Panc1 (cell line): ENCODE measurements around the gene ACOD1. TPM values are rescaled to one million over a fixed set of nuclear protein-coding genes. Genes with fewer than 3 reads are reported as not detected.

Source experiments
- ATAC-seq: fragments of 200-7000 bp; cut with Tn5 transposase; 2 replicates; pipeline ENCODE4 v1.9.1; 2020; ENCODE audit warnings: mild to moderate bottlenecking, moderate library complexity
- BruUV-seq: library from RNA; stranded (reverse); fragments of 400-500 nt; replicated peaks from 2 replicates; lab custom pipeline; 2021; lab: Mats Ljungman, UMichigan
- CTCF ChIA-PET: fragments of 300-600 bp; sonication (Branson Sonifier 250); formaldehyde crosslinking; loops from one replicate; lab custom pipeline; 2022; ENCODE audit warnings: antibody characterized with exemption; lab: Charles Lee
- POLR2A ChIA-PET: fragments of 300-600 bp; sonication (Branson Sonifier 250); formaldehyde crosslinking; loops from one replicate; lab custom pipeline; 2022; ENCODE audit warnings: antibody characterized with exemption; lab: Charles Lee
- DNase-seq: peaks from one replicate; pipeline ENCODE4 v3.0.0-alpha.2; 2010; ENCODE audit warnings: low read depth, low spot score
- H3K27ac ChIP-seq: 2 replicates; pipeline ENCODE4 v1.5.1; 2011; ENCODE audit warnings: mild to moderate bottlenecking, low read length, inconsistent platforms
- H3K27me3 ChIP-seq: fragments of 200-500 bp; sonication (Bioruptor generic); 2 replicates; pipeline ENCODE4 v1.6.0; 2014; ENCODE audit warnings: low read length, inconsistent platforms; ENCODE audit not compliant: control insufficient read depth, insufficient read depth
- H3K36me3 ChIP-seq: fragments of 200-500 bp; sonication (Bioruptor generic); 2 replicates; pipeline ENCODE4 v1.5.1; 2014; ENCODE audit warnings: inconsistent platforms, mild to moderate bottlenecking, low read length, moderate library complexity; ENCODE audit not compliant: control insufficient read depth, insufficient read depth
- H3K4me1 ChIP-seq: 2 replicates; pipeline ENCODE4 v1.5.1; 2011; ENCODE audit warnings: inconsistent platforms, mild to moderate bottlenecking, low read length, moderate library complexity; ENCODE audit not compliant: control insufficient read depth, insufficient read depth
- H3K4me3 ChIP-seq, 2 experiments: 2 replicates each; pipeline ENCODE4 v1.5.1; 2011 to 2012; ENCODE audit warnings: low read depth in 2 of 2, low read length in 2 of 2, mild to moderate bottlenecking in 2 of 2, inconsistent platforms in 1 of 2, moderate library complexity in 1 of 2
- H3K9me3 ChIP-seq: fragments of 200-500 bp; sonication (Bioruptor generic); 2 replicates; pipeline ENCODE4 v1.5.1; 2014; ENCODE audit warnings: low read depth, mild to moderate bottlenecking, inconsistent platforms, low read length, moderate library complexity; ENCODE audit not compliant: control insufficient read depth, insufficient read depth
- CTCF ChIP-seq: fragments of 450-650 bp; IDR thresholded peaks from 2 replicates; pipeline ENCODE4 v1.5.1; 2017; ENCODE audit warnings: mild to moderate bottlenecking
- POLR2AphosphoS5 ChIP-seq: IDR thresholded peaks from 2 replicates; pipeline ENCODE4 v1.6.1; 2012; ENCODE audit warnings: mild to moderate bottlenecking, low read depth, low read length, moderate library complexity
- SIN3A ChIP-seq: IDR thresholded peaks from 2 replicates; pipeline ENCODE4 v1.6.1; 2012; ENCODE audit warnings: low read depth, mild to moderate bottlenecking, low read length, moderate library complexity, borderline replicate concordance; ENCODE audit not compliant: insufficient read depth
- TCF7L2 ChIP-seq: IDR thresholded peaks from 2 replicates; pipeline ENCODE4 v1.6.1; 2011; ENCODE audit warnings: mild to moderate bottlenecking, low read depth, low read length, inconsistent platforms
- in situ Hi-C: cut with HindIII; loops from 2 replicates; pipeline ENCODE4 v1.10.0; 2016; ENCODE audit warnings: low sequenced_read_pairs, low pct_unique_long_range_greater_than_20kb
- intact Hi-C: fragments of 100-400 bp; cut with micrococcal nuclease; formaldehyde crosslinking; loops from one replicate; pipeline ENCODE4 v1.10.0; 2022; ENCODE audit not compliant: unreplicated experiment
- total RNA-seq: library from RNA; stranded (reverse); gene quantifications from one replicate; pipeline ENCODE4 v1.2.1, GENCODE V29; 2021; ENCODE audit not compliant: unreplicated experiment
- TF ChIP-seq, protein P1 (sequence below), 2 experiments: IDR thresholded peaks; 2 replicates each; pipeline ENCODE4 v1.6.1; 2011 to 2012; ENCODE audit warnings: low read depth in 2 of 2, control low read depth in 1 of 2, low read length in 1 of 2, mild to moderate bottlenecking in 1 of 2, moderate library complexity in 1 of 2; ENCODE audit not compliant: insufficient read depth in 1 of 2

ACOD1 gene
- total RNA-seq, 1 experiment from 2014 or later: not detected

DNA sequence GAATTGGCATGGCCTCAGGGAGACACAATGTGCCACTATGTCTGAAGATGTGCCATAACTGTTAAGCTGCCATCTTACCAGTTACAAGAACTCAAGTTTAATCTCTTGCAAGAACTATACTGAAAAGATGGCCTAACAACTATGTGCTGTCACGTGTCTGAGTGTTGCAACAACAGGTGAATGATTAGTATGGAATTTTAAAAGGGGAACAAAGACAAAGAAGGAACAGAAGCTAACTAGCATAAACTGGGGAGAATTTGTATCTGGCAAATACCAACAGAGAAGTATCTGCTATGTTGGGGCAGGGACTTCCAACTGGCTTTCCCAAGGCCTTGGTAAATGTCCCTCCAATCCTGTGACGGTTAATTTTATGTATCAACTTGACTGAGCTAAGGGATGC lies 11.5 kb upstream of the ACOD1 start:
- Histone ChIP-seq H3K9me3 (no peaks in the 10 kb centered on the region), H3K27ac (no peak overlapping the region), H3K4me3 (no peak overlapping the region), H3K36me3 (no peaks in the 10 kb centered on the region), H3K4me1 (no peaks in the 10 kb centered on the region), H3K27me3 (no peaks in the 10 kb centered on the region)
- TF ChIP-seq CTCF: no peak
- no TSS peak for BruUV-seq
- no peak for ATAC-seq
- in situ Hi-C loops (no loop called here), intact Hi-C loops (no loop called here)
- DNase-seq: no peak
- POLR2A ChIA-PET: no interaction called here
- CTCF ChIA-PET: no interaction called here

DNA sequence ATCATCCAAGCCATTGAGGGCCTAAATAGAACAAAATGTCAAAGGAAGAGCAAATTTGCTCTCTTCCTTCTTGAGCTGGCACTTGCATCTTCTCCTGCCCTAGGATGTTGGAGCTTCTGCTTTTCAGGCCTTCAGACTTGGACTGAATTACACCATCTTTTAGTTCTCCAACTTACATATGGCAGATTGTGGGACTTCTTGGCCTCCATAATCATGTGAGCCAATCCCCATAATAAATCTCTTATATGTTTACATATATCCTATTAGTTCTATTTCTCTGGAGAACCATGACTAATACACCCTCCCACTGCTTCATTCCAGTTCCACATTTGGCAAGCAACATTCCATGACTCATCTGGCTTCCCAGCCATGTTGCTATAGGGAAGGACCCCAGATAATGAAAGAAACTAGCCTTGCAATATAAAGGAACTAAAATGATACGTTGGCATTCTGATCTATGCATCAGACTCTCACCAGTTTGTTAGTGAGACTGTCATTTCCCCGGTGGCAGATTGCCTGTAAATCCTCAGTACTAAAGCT lies 11.0 kb upstream of the ACOD1 start:
- DNase-seq: no peak
- Histone ChIP-seq H3K4me3 (no peak overlapping the region), H3K27me3 (no peaks in the 10 kb centered on the region), H3K9me3 (no peaks in the 10 kb centered on the region), H3K4me1 (no peaks in the 10 kb centered on the region), H3K27ac (no peak overlapping the region), H3K36me3 (no peaks in the 10 kb centered on the region)
- TF ChIP-seq CTCF (no peak), POLR2AphosphoS5 (no peak), TCF7L2 (no peak), SIN3A (no peak)
- TF ChIP-seq, protein P1, sequence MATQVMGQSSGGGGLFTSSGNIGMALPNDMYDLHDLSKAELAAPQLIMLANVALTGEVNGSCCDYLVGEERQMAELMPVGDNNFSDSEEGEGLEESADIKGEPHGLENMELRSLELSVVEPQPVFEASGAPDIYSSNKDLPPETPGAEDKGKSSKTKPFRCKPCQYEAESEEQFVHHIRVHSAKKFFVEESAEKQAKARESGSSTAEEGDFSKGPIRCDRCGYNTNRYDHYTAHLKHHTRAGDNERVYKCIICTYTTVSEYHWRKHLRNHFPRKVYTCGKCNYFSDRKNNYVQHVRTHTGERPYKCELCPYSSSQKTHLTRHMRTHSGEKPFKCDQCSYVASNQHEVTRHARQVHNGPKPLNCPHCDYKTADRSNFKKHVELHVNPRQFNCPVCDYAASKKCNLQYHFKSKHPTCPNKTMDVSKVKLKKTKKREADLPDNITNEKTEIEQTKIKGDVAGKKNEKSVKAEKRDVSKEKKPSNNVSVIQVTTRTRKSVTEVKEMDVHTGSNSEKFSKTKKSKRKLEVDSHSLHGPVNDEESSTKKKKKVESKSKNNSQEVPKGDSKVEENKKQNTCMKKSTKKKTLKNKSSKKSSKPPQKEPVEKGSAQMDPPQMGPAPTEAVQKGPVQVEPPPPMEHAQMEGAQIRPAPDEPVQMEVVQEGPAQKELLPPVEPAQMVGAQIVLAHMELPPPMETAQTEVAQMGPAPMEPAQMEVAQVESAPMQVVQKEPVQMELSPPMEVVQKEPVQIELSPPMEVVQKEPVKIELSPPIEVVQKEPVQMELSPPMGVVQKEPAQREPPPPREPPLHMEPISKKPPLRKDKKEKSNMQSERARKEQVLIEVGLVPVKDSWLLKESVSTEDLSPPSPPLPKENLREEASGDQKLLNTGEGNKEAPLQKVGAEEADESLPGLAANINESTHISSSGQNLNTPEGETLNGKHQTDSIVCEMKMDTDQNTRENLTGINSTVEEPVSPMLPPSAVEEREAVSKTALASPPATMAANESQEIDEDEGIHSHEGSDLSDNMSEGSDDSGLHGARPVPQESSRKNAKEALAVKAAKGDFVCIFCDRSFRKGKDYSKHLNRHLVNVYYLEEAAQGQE (IDR thresholded peaks at IDR 0.05; ENCODE audit: insufficient read depth in 1 of 2, low read depth in 2 of 2, low read length in 1 of 2): no peak
- in situ Hi-C loops: no loop called here
- intact Hi-C loops: no loop called here
- BruUV-seq: no TSS peak
- no peak for ATAC-seq
- POLR2A ChIA-PET: no interaction called here
- CTCF ChIA-PET: no interaction called here

GRCh38 chr13:76939215-76939614 lies 9.1 kb upstream of the ACOD1 start:
- Histone ChIP-seq H3K27me3 (no peaks in the 10 kb centered on the region), H3K9me3 (no peaks in the 10 kb centered on the region), H3K4me1 (no peaks in the 10 kb centered on the region), H3K4me3 (no peak overlapping the region), H3K27ac (no peak overlapping the region), H3K36me3 (no peaks in the 10 kb centered on the region)
- no TSS peak for BruUV-seq
- DNase-seq: no peak
- no peak for ATAC-seq
- in situ Hi-C loops: no loop called here
- ChIA-PET CTCF (no interaction called here), POLR2A (no interaction called here)
- no peak for TF ChIP-seq CTCF
- no peak for TF ChIP-seq SIN3A
- TF ChIP-seq, protein P1 (IDR thresholded peaks at IDR 0.05; ENCODE audit: insufficient read depth in 1 of 2, low read depth in 2 of 2, low read length in 1 of 2): no peak
- no peak for TF ChIP-seq POLR2AphosphoS5
- TF ChIP-seq TCF7L2: no peak
- intact Hi-C loops: no loop called here
